H1 (cell line): ENCODE data around the gene KCNJ13. TPM values are rescaled to one million over a fixed set of nuclear protein-coding genes. Genes with fewer than 3 reads are reported as not detected.

Source experiments
- CTCF ChIA-PET: fragments of 300-600 bp; sonication (Branson Sonifier 250); formaldehyde crosslinking; loops from one replicate; lab custom pipeline; 2021; ENCODE audit not compliant: partially characterized antibody; lab: Charles Lee
- POLR2A ChIA-PET: fragments of 300-600 bp; sonication (Branson Sonifier 250); formaldehyde crosslinking; loops from one replicate; lab custom pipeline; 2021; ENCODE audit warnings: inconsistent platforms; ENCODE audit not compliant: partially characterized antibody; lab: Charles Lee
- DNase-seq, 2 experiments: peaks; one replicate each; pipeline versions ENCODE4 v3.0.0 to v3.0.0-alpha.2; 2010 to 2022; ENCODE audit warnings: low spot score in 2 of 2, low read depth in 1 of 2, mixed read lengths in 1 of 2
- FAIRE-seq: peaks from 2 replicates; lab custom pipeline; 2011; peaks lifted over from hg19 to GRCh38; lab: Jason Lieb, UNC
- H2AFZ ChIP-seq: 2 replicates; pipeline ENCODE4 v1.8.1; 2012; ENCODE audit warnings: low read length, inconsistent platforms
- H2AK5ac ChIP-seq: 2 replicates; pipeline ENCODE4 v1.6.1; 2013; ENCODE audit warnings: low read depth, low read length
- H2BK120ac ChIP-seq: replicated peaks from 2 replicates; pipeline ENCODE3; 2013; ENCODE audit warnings: low read depth, low read length, inconsistent platforms
- H2BK12ac ChIP-seq: 2 replicates; pipeline ENCODE4 v1.6.1; 2013; ENCODE audit warnings: low read depth, low read length
- H2BK15ac ChIP-seq: 2 replicates; pipeline ENCODE4 v1.6.1; 2013; ENCODE audit warnings: low read length
- H2BK20ac ChIP-seq: 2 replicates; pipeline ENCODE4 v1.6.1; 2013; ENCODE audit warnings: low read length
- H2BK5ac ChIP-seq: 2 replicates; pipeline ENCODE4 v1.6.1; 2013; ENCODE audit warnings: low read depth, low read length
- H3K14ac ChIP-seq: 2 replicates; pipeline ENCODE4 v1.6.1; 2013; ENCODE audit warnings: inconsistent platforms; ENCODE audit not compliant: insufficient read length
- H3K18ac ChIP-seq: 2 replicates; pipeline ENCODE4 v1.6.1; 2013; ENCODE audit warnings: low read length; ENCODE audit errors: extremely low read depth
- H3K23ac ChIP-seq: 2 replicates; pipeline ENCODE4 v1.6.1; 2013; ENCODE audit warnings: inconsistent platforms; ENCODE audit not compliant: insufficient read length
- H3K23me2 ChIP-seq: 2 replicates; pipeline ENCODE4 v1.6.1; 2013; ENCODE audit warnings: low read depth, low read length
- H3K27ac ChIP-seq: 2 replicates; pipeline ENCODE4 v1.6.1; 2011; ENCODE audit warnings: low read depth, low read length, inconsistent platforms
- H3K27me3 ChIP-seq, 4 experiments: replicated peaks in 1 of 4; 1 replicate in 1 of 4; 2 replicates in 3 of 4; pipeline versions ENCODE4 v1.6.1 to v1.8.1; 2011 to 2013; ENCODE audit warnings: low read length in 3 of 4, mild to moderate bottlenecking in 3 of 4, inconsistent platforms in 2 of 4, mixed read lengths in 2 of 4, moderate library complexity in 1 of 4; ENCODE audit not compliant: control insufficient read depth in 3 of 4, insufficient read depth in 3 of 4; ENCODE audit errors: extremely low read depth in 1 of 4
- H3K36me3 ChIP-seq, 4 experiments: 2 replicates each; pipeline versions ENCODE4 v1.6.1 to v1.8.1; 2011 to 2013; ENCODE audit warnings: mild to moderate bottlenecking in 4 of 4, low read length in 3 of 4, moderate library complexity in 2 of 4, control low read depth in 1 of 4, inconsistent platforms in 1 of 4; ENCODE audit not compliant: insufficient read depth in 4 of 4, control insufficient read depth in 2 of 4
- H3K4ac ChIP-seq: replicated peaks from 2 replicates; pipeline ENCODE3; 2013; ENCODE audit warnings: low read length, low read depth, mixed read lengths, inconsistent platforms; ENCODE audit not compliant: insufficient read length
- H3K4me1 ChIP-seq, 4 experiments: replicated peaks in 1 of 4; 1 replicate in 1 of 4; 2 replicates in 3 of 4; pipeline versions ENCODE4 v1.6.1 to v1.8.1; 2011 to 2013; ENCODE audit warnings: low read length in 3 of 4, inconsistent platforms in 2 of 4, mixed read lengths in 1 of 4; ENCODE audit not compliant: insufficient read depth in 4 of 4, control insufficient read depth in 3 of 4
- H3K4me2 ChIP-seq, 2 experiments: 2 replicates each; pipeline versions ENCODE4 v1.6.1 to v1.8.1; 2011 to 2013; ENCODE audit warnings: low read depth in 2 of 2, low read length in 2 of 2, control low read depth in 1 of 2, inconsistent platforms in 1 of 2, mild to moderate bottlenecking in 1 of 2; ENCODE audit not compliant: insufficient read depth in 1 of 2
- H3K4me3 ChIP-seq, 4 experiments: fragments of 200-600, 300-600 bp in 1 of 4; sonication (generic), shearing (Covaris generic), sonication (Bioruptor Twin) in 1 of 4; 2 replicates each; pipeline versions ENCODE4 v1.5.1 to v1.8.1; 2011 to 2016; ENCODE audit warnings: low read length in 4 of 4, low read depth in 3 of 4, control low read depth in 2 of 4, inconsistent platforms in 2 of 4, mild to moderate bottlenecking in 2 of 4, mixed read lengths in 1 of 4, moderate library complexity in 1 of 4; ENCODE audit not compliant: insufficient read depth in 2 of 4; ENCODE audit errors: extremely low read depth in 1 of 4
- H3K56ac ChIP-seq: replicated peaks from 2 replicates; pipeline ENCODE3; 2013; ENCODE audit warnings: low read depth, mild to moderate bottlenecking, mixed read lengths, low read length, inconsistent platforms; ENCODE audit not compliant: insufficient read length
- H3K79me1 ChIP-seq: 2 replicates; pipeline ENCODE4 v1.6.1; 2013; ENCODE audit warnings: low read depth, low read length, control low read depth
- H3K79me2 ChIP-seq, 2 experiments: 2 replicates each; pipeline versions ENCODE4 v1.6.1 to v1.8.1; 2012 to 2013; ENCODE audit warnings: low read length in 2 of 2, mild to moderate bottlenecking in 2 of 2, inconsistent platforms in 1 of 2; ENCODE audit not compliant: insufficient read depth in 2 of 2, control insufficient read depth in 1 of 2
- H3K9ac ChIP-seq, 4 experiments: replicated peaks in 1 of 4; 1 replicate in 1 of 4; 2 replicates in 3 of 4; pipeline versions ENCODE4 v1.6.1 to v1.8.1; 2011 to 2013; ENCODE audit warnings: low read depth in 3 of 4, low read length in 3 of 4, control low read depth in 2 of 4, mild to moderate bottlenecking in 2 of 4, moderate library complexity in 2 of 4, inconsistent platforms in 1 of 4; ENCODE audit errors: extremely low read depth in 1 of 4
- H3K9me3 ChIP-seq, 2 experiments: 2 replicates each; pipeline versions ENCODE4 v1.6.1 to v1.8.1; 2012 to 2013; ENCODE audit warnings: mild to moderate bottlenecking in 2 of 2, moderate library complexity in 2 of 2, control low read depth in 1 of 2, inconsistent platforms in 1 of 2, low read depth in 1 of 2, low read length in 1 of 2, mixed read lengths in 1 of 2; ENCODE audit not compliant: insufficient read depth in 2 of 2
- H4K20me1 ChIP-seq, 2 experiments: replicated peaks in 1 of 2; 2 replicates each; pipeline versions ENCODE3 to v1.8.1; 2011 to 2013; ENCODE audit warnings: inconsistent platforms in 2 of 2, low read length in 2 of 2, mild to moderate bottlenecking in 1 of 2; ENCODE audit not compliant: insufficient read depth in 2 of 2, control insufficient read depth in 1 of 2
- H4K5ac ChIP-seq: 2 replicates; pipeline ENCODE4 v1.6.1; 2013; ENCODE audit warnings: low read length, low read depth, mixed read lengths, inconsistent platforms; ENCODE audit not compliant: insufficient read length
- H4K8ac ChIP-seq: 2 replicates; pipeline ENCODE4 v1.8.0; 2013; ENCODE audit warnings: mild to moderate bottlenecking, moderate library complexity, low read length, inconsistent platforms; ENCODE audit not compliant: insufficient read depth; ENCODE audit errors: extremely low read depth
- H4K91ac ChIP-seq: replicated peaks from 2 replicates; pipeline ENCODE3; 2013; ENCODE audit warnings: low read length, mixed read lengths, inconsistent platforms; ENCODE audit not compliant: insufficient read length
- GTF2F1 ChIP-seq: IDR thresholded peaks from 2 replicates; pipeline ENCODE4 v1.6.1; 2012; ENCODE audit warnings: low read depth, low read length, improper control_type of control experiment, borderline replicate concordance
- HDAC2 ChIP-seq, 2 experiments: fragments of 300-600 bp in 1 of 2; sonication (generic) in 1 of 2; IDR thresholded peaks; 2 replicates each; pipeline ENCODE4 v1.6.1; 2011 to 2012; ENCODE audit warnings: low read depth in 2 of 2, low read length in 2 of 2, mild to moderate bottlenecking in 2 of 2, moderate library complexity in 2 of 2, borderline replicate concordance in 1 of 2, inconsistent platforms in 1 of 2
- SIRT6 ChIP-seq: IDR thresholded peaks from one replicate; pipeline ENCODE4 v1.7.1; 2012; ENCODE audit warnings: low read length, inconsistent platforms
- TEAD4 ChIP-seq: IDR thresholded peaks from 2 replicates; pipeline ENCODE4 v1.6.1; 2012; ENCODE audit warnings: low read depth, low read length, inconsistent platforms, mixed read lengths
- WGBS, 2 experiments: shearing (Covaris generic) in 1 of 2; methylation state at CpG; one replicate each; pipeline versions ENCODE4 v1.1.6 to v1.1.7; 2013 to 2015; ENCODE audit warnings: low lambda C conversion rate in 2 of 2, mixed read lengths in 2 of 2, inconsistent platforms in 1 of 2, low coverage in 1 of 2, missing lambda C conversion rate in 1 of 2; ENCODE audit not compliant: insufficient replicate concordance in 2 of 2, insufficient coverage in 1 of 2, insufficient read length in 1 of 2; ENCODE audit errors: extremely low coverage in 1 of 2, missing lambda C conversion rate in 1 of 2; 5-methylcytosine and 5-hydroxymethylcytosine counted together
- polyA plus RNA-seq, 7 experiments: library from polyadenylated mRNA; depleted of rRNA in 3 of 7; stranded (reverse) in 5 of 7; unstranded in 2 of 7; fragments of >200 nt in 5 of 7; fragments of 200-250 nt in 2 of 7; gene quantifications; 1 replicate in 5 of 7; 2 replicates in 1 of 7; 4 replicates in 1 of 7; pipeline versions ENCODE4 v1.2.1 to v1.2.3, GENCODE V29; 2011 to 2013; ENCODE audit warnings: missing spikeins in 2 of 7, mixed read lengths in 2 of 7
- total RNA-seq: library from RNA; stranded (reverse); fragmentation: NEBNext Ultra II Directional; extraction: Animal tissue kit (Norgen Biotek cat#: 25700); gene quantifications from 2 replicates; pipeline ENCODE4 v1.2.1, GENCODE V29; 2021
- TF ChIP-seq, protein P1 (sequence below): IDR thresholded peaks from 2 replicates; pipeline ENCODE4 v1.6.1; 2012; ENCODE audit warnings: inconsistent platforms

Gene KCNJ13
- total and polyA plus RNA-seq, 2 of the 8 experiments (the other 6 are each of a cell fraction or from before 2014, with no cell fraction given): not detected

DNA sequence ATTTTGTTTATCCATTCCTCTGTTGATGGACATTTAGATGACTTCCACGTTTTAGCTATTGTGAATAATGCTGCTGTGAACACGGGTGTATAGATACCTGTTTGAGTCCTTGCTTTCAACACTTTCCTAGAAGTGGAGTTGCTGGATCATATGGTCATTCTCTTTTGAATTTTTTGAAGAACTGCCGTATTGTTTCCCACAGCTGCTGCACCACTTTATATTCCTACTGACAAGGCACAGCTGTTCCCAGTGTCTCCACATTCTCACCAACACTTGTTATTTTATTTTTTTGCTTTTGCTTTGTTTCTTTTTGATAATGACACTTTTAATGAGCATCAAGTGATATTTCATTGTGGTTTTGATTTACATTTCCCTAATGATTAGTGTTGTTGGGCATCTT, 41.4 kb upstream of the KCNJ13 start:
- Histone ChIP-seq H2BK5ac (no peak overlapping the region), H4K5ac (no peak overlapping the region), H3K23ac (no peak overlapping the region)
- no peak for TF ChIP-seq TEAD4
- TF ChIP-seq GTF2F1: no peak
- TF ChIP-seq HDAC2 (IDR thresholded peaks at IDR 0.05; ENCODE audit: borderline replicate concordance in 1 of 2, low read depth in 2 of 2, low read length in 2 of 2): no peak
- no peak for TF ChIP-seq SIRT6
- TF ChIP-seq, protein P1, sequence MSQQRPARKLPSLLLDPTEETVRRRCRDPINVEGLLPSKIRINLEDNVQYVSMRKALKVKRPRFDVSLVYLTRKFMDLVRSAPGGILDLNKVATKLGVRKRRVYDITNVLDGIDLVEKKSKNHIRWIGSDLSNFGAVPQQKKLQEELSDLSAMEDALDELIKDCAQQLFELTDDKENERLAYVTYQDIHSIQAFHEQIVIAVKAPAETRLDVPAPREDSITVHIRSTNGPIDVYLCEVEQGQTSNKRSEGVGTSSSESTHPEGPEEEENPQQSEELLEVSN: no peak
- TF ChIP-seq, all 59 proteins: peak for 0
- 92% methylated on average over 3 of the region's 3 CpGs; no CpG with 5 or more reads in 1 of the 2 experiments for WGBS, 2 experiments
- Histone ChIP-seq H2BK15ac (no peak overlapping the region), H2BK120ac (no peak overlapping the region), H2BK20ac (no peak overlapping the region), H2AFZ (no peak overlapping the region), H3K23me2 (no peaks in the 10 kb centered on the region), H3K4me1 (no peaks in the 10 kb centered on the region), H4K20me1 (peaks cover 0 to 4% of the 10 kb centered on the region in 2 experiments), H2AK5ac (no peak overlapping the region), H3K4me2 (no peak overlapping the region), H3K9ac (no peak overlapping the region), H3K27ac (no peak overlapping the region), H4K91ac (no peak overlapping the region), H3K4ac (no peak overlapping the region), H2BK12ac (no peak overlapping the region), H3K27me3 (no peaks in the 10 kb centered on the region), H3K18ac (no peak overlapping the region), H3K79me2 (no peaks in the 10 kb centered on the region), H3K9me3 (no peaks in the 10 kb centered on the region), H3K4me3 (no peak overlapping the region), H4K8ac (no peak overlapping the region), H3K36me3 (peaks cover 0 to 59% (median 25%) of the 10 kb centered on the region in 4 experiments; a peak in 7 of 8 replicates), H3K79me1 (no peaks in the 10 kb centered on the region), H3K56ac (no peak overlapping the region), H3K14ac (no peak overlapping the region)
- DNase-seq (no peak), FAIRE-seq (no peak)
- CTCF ChIA-PET: interaction anchor here (0.6 to 0.7 kb wide), 2 partner anchors 18 to 472 kb away, joined by 3 to 4 read pairs; no protein-coding TSS in a partner anchor
- POLR2A ChIA-PET: no interaction called here
